Hindlimb muscle (tissue), 1 donor: ENCODE measurements around the gene TIAM1. TPM values are rescaled to one million over a fixed set of nuclear protein-coding genes. Genes with fewer than 3 reads are reported as not detected.

Experiments used
- DNase-seq: peaks from one replicate; pipeline ENCODE4 v3.0.0-alpha.2; 2013
- polyA plus RNA-seq: library from polyadenylated mRNA; unstranded; fragments of 120-200 nt; gene quantifications from one replicate; pipeline ENCODE4 v1.2.1, GENCODE V29; 2013; ENCODE audit not compliant: insufficient read length

The TIAM1 gene
- polyA plus RNA-seq, 1 donor, result 11.9 TPM

DNA sequence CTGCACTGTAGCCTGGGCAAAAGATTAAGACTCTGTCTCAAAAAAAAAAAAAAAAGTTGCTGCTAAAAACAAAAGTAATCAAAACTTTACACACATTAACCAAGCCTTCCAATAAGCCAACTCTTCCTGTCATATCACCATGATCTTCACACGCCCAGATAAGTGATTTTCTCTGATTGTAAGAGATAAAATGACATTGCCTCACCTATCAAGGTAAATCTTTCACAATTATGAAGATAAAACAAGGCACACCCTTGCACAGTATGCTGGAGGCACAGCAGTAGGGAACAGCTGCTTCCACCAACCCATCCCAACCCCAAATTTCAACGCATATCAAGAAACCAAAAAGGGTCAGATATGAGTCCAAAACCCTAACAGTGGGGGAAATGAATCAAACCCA lies 8.8 kb upstream of the TIAM1 start:
- DNase-seq, result no peak

DNA sequence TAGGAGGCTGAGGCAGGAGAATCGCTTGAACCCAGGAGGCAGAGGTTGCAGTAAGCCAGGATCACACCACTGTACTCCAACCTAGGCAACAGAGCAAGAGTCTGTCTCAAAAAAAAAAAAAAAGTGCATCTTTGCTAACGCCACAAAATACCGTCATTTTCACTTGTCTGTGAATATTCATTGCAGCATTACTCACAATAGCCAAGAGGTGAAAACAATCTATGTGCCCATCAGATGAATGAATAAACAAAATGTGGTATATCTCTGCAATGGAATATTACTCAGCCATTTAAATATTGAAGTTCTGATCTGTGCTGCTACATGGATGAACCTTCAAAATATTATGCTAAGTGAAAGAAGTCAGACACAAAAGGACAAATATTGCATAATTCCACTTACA lies 7.9 kb upstream of the TIAM1 start:
- no peak for DNase-seq

DNA sequence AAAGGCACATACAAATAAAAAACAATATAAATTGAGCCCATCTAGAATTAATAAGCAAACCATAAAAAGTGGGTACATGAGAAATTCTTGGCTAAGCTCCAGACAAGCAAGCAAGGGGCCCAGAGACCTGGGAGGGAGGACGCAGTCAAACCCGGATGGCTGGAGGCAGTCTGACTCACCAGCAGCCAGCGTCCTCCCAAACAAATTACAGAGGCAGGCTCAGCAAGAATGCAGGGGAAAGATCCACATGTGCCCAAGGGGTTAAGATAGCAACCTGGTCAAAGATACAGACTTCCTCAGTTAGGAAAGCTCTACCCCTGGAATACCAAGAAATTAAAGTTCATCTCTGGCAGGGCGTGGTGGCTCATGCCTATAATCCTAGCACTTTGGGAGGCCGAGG lies 7.4 kb upstream of the TIAM1 start:
- DNase-seq, result no peak

DNA sequence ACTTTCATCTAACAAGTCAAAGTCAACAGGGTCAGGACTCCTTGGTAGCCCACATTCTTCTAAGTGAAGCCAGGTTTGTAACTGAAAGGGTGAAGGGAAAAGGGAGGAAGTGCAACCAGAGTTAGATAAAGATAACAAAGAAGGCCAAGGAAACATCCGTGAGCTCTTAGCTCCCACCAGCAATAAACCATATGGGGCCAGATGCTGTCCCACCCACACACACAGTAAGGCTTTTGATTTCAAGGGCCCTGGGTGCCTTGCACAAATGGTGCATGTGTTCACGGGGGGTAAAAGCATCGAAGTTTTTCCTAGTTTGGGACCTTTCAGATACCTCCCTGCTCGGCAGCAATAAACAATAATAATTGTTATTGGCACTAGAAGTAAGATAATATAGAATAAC lies 5.1 kb upstream of the TIAM1 start:
- DNase-seq, result no peak

DNA sequence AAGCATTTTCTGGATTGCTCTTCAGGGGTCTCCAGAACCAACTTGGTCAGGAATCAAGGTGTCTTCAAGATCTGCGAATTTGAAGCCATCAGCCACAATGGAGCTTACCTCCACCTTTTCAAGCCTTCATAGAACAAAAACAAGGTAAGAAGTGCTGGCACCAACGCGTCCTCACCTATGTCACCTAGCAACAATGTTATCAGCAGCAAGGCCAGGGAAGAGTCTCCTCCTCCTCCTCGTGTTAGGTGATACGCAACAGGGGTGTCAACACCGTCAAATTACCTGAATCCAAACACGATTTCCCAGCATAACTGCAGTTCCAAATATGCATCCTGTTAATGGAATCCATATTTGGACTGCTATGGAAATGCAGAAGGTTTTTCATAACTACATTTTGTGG lies 4.1 kb upstream of the TIAM1 start:
- DNase-seq, result no peak

DNA sequence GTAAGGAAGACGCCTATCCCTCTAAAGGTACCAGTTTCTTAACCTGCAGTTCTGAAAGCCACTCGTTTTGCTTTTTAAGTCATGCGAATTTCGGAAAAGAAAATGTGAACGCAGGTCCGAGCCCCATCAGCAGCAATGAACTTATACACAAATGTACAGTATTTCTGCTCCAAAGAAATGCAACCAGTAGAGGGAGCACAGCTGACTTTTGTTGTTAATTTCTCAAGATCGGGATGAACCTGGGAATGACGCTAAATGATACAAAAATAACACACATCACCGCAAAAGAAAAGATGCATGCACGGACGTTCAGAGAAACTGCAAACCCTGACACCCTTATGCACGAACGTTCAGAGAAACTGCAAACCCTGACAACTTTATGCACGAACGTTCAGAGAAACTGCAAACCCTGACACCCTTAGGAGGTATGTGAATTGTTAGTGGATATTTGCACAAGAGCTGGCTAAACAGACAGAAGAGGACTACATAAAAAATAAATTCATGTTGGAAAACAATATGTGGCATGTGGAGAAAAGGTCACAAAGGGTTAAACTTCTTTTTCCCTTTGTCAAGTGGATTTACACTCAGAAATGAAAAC lies 3.5 kb upstream of the TIAM1 start:
- peak; percentile 57 for DNase-seq

DNA sequence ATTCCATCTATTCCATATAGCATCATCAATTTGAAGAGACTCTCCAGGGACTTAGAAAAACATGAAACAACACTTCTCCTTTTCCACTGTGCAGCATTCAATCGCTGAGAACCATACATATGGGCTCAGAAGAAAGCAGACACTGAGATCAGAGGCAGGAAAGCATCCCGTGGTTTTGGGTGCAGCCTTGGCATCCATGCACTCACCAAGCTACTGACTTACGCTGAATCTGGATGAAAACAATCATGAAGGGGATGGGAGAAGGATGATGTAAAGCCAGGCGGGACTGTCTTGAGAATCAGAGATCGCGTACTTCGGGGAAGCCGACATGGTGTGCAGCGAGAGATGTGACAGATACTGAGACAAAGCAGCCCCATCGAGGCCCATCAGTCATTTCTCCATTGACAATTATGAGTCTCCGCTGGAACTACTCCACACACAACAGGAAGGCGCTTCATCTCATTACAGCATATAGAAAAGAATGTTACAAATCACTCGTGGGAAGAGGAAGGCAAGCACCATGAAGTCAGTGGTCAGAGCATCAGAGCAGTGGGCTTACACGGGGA lies 2.3 kb upstream of the TIAM1 start:
- DNase-seq, result no peak

DNA sequence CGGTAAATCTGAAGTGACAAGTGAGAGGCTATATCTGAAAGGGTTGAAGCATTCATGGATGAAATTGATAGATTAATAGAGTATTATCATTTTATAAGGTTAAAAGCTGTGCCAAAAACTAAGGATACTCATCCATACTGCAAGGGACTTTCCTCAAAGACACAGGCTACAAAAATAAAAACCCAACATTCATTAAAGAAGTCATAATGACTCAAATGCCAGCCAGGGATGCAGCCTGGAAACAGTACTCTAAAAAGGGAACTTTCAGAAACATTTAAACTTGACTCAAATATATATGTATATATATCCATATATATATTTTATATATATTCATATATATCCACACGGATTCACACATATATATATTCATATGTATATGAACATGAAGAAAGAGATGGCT lies 1.1 kb upstream of the TIAM1 start:
- no peak for DNase-seq

DNA sequence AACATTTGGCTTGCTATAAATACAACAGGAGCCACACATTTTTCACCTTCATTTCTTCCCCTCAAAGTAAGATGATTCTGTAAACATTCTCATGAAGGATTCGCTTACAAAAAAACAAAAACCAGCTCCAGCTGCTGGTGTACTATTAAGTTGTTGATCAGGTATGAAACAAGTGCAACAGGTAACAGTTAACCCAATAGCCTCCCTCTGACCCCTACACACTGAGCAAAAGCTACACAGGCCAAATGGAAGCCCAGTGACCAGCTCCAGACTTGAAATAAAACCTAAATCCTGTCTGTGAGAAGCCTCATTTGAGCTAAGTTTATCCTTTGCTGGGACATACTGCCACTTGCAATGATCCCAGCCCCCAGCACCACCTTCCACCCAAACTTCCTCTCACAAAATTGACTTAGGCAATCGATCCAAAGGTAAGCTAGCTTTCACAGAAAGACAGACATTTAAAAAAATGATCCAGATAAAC lies 991 bp downstream of the TIAM1 start:
- no peak for DNase-seq

DNA sequence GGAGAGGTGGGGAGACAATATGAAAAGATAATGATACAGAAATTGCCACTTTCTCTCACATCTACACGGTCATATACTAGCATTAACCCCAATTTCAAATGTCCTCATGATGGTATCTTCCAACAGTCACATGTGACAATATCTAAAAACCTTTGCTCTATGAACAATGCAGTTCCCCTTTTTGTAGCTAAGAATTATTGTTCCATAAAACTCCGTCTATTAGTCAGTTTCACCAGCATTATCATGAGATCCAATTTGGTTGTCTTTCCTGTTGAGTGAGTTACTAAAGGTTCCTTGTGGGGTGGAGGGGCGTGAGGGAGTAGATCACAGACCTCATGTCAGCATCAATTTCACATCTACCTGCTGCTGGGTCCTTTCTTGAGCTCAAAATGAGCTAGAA lies 1.7 kb downstream of the TIAM1 start:
- no peak for DNase-seq

DNA sequence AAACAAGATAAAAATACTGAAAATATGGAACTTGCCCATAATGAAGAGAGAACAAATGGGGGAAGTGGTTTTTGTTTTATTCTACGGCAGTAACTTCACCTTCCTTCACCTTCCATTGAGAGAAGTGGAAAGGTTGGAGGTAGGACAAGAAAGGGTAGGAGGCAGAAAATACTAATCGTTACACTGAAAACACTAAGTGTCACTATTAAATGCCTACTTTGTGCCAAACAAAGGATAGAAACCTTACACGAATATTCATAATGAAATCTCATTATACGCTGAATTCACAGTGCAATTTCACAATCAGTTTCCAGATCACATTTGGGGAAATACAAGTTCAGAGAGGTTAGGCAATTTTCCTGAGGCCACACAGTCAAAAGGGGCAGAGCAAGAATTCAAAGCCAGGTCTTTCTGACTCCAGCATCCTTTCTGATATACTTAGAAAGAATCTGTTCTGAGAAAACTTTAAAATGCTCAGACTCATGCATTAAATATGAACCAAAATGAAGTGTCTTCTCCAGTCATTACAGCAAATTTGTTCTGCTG lies 3.0 kb downstream of the TIAM1 start:
- DNase-seq, result no peak

DNA sequence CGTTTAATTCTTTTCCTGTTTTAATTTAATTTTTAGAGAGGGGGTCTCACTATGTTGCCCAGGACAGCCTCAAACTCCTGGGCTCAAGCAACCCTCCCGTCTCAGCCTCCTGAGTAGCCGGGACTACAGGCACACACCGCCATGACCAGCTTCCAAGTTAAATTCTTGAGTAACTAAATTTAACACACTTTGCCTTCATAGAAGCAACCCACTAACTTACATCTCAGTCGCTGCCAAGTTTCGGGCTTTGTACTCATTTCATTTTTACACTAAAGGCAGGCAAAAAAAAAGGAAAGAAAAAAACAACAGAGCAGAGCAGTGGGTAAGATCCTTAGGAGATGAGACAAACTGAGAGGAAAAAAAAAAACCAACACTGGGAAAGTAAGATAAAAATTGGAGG lies 3.5 kb downstream of the TIAM1 start:
- no peak for DNase-seq

DNA sequence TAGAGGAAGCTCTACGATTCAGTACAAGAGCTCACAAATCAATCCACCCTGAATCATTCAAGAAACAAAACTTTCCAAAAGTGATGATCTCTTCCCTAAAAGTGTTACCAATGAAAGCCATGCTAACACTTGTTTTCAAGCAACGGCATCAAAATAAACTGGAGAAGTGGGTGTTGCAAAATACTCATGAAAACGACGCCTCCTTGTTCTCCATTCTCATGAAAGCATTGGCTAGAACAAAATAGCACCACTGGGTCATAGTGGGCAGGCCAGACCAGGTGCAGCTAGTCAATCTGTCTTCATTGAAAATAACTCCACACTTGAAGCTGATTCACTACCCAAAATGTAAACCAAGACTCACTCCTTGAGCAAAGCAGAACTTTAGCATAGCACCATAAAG lies 4.3 kb downstream of the TIAM1 start:
- no peak for DNase-seq

DNA sequence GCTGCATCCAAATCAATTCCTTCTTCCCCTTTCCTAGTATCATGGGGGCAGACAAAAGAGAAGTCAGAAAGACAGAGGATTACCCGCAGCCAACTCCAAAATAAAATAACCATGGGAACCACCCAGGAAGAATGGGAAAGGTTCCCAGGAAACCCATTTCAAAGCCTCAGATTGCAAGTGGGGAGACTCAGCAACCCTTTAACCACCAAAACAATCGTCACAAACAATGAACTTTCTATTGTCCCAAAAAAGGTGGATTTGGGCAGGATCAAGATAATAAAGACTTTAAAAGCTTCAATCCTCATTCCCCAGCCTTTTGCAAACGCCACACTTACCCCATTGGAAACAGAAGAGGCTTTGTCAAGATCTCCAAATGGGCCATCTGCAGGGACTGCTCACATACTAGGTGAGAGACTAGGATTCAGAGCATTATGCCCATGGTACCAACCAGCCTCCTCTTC lies 5.1 kb downstream of the TIAM1 start:
- no peak for DNase-seq

DNA sequence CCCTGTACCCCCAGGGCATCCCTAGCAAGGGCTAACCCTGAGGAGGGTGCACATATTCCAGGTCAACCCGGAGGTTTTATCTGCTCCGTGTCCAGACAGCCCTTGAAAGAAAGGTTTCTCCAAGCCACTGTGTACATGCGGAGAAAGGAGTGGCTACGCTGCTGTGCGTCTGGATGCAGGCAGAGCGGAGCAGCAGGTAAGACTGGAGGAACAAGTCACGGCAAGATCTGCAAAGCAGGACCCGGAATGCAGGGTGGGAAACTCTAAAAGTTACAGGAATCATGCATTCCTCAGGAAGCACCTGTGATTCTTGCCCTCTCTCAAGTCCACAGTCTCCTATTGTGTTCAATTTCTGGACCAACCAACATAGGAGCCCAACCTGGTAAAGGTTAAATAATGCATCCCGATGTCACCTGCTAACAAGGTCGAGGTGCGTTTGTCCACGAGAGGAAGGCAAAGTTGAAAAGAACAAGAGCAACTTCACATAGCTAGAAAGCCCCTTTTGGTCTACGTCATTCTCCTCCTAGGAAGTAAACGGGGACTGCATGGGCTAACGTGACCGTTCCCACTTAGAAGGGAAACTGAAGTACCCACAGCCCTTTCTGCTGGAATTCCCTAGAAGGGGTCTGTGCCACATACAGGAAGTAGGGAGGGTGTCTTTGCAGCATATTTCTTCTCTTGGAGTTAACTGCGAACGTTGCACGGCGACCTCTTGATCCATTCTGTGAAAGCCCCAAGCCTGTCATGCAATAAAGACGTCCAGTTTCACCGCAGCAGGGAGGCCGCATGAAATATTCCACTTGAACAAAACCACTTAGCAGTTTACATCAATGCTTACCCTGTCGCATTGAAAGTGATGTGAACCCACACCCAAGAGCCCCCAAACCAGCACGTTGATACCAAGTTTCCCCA lies 5.8 kb downstream of the TIAM1 start:
- no peak for DNase-seq

DNA sequence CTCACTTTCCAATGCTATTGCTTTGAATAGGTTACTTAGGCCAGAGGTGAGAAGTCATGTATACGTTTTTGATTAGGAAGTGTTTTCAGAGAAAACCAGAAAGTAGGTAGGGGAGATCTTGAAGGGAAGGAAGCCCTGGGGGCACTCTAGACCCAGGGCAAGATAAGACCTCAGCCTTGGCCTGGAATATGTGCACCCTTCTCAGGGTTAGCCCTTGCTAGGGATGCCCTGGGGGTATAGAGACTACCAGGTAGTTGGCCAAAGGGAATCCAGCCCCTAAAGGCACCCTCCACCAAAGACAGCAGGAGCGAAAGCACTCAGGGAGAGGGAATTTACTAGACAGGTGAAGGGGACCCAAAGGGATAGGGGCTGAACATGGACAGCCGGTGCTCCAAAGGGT lies 7.0 kb downstream of the TIAM1 start:
- DNase-seq, result no peak

DNA sequence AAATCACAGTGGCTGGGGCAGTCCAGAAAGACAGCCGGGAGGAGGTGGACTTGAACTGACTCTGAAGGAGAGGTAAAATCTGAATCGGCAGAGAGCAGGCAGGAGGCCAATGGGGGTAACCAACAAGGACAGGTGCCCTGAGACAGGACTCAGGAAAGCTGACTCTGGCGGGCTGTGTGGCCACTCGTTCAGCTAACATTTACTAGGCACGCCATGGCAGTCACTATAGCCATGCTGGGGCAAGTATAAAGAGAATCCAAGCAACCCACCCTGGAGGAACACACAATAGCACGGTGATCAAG lies 7.4 kb downstream of the TIAM1 start:
- DNase-seq, result no peak

DNA sequence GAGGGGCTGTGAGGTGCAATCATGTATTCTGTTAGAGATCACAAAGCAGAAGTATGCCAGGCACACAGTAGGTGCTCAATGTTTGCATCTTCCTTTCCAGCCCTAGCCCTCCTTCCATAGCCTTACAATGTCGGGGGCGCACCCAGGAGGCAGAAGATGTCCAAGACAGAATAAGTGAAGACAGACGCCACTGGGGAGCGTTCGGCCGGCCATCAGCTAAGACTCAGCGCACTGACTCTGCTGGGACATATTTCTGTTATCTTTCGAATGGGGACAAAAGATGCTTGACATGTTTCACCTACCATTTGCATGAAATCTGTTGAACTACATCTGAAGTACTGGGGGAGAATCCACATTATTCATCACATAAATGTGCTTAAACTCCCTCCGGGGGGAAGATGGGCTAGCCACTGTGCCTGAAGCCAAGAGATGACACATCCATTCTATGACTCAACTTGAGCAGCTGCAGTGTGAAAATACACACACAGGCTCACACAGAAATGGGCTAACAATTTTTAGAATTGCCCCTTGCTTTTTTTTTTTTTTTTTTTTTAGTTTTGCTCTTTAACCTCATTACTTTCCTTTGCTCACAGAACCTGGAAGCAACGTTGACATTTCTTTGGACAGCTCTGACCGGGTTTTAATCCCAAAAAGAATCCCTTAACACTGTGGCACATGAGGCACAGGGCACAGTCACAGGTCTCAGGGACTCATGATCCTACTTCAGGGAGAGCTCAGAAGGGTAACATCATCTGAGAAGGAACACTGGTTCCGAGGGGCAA lies 7.9 kb downstream of the TIAM1 start:
- DNase-seq, result peak; percentile 76

DNA sequence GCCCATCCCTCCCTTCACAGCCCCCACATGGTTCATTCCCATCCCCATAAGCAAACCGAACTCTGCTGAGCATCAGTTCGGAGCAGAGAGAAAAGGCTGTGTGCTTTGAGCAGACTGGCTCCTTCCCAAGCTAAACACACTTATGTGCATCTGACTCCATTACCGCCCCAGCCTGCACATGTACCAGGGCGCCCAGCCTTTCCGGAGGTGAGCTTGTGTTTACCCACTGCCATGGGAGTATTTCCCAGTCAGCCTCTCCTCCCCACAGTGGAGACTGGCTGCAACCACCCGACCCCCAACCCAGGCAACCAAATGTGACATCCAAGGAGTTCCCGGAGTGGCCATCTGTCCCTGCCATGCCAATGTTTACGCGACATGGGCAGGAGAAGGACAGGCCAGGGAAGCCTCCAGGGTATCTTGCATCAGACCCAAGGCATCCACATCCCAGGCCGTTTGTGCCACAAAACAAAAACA lies 9.4 kb downstream of the TIAM1 start:
- DNase-seq, result no peak

DNA sequence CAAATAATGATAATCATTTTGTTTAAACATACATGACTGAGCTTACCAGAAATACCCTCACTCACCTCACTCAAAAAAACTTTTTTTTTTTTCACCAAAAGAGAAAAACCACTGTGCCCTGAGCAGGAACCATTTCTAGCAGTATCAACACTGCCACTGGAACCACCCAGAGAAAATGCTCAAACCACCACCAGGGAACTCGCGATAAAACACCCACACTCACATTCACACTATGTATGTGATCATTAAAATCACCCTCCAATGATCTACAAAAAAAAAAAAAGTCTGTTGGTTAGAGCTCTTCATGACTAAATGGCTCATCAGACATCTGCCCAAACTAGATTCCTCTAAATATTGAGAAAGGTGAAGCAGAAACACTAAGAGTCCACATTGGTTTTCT lies 11.5 kb downstream of the TIAM1 start:
- no peak for DNase-seq

DNA sequence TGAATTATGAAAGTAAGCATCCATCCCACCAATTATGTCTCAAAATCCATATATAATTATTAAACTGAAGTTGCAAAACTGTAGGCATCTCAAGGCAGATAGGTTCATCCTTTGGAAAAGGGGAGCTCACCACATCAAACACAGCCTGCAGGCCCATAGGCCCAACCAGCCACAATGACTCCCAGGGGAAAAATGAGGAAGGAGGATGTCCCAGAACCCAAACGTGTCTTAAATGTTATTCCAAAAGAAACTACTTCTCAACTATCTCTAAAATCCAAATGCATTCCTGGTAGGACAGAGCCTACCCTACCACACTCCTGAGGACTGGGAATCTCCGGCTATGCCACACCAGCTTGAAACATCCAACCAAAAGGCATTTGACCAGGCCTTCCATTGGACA lies 12.8 kb downstream of the TIAM1 start:
- DNase-seq, result no peak

DNA sequence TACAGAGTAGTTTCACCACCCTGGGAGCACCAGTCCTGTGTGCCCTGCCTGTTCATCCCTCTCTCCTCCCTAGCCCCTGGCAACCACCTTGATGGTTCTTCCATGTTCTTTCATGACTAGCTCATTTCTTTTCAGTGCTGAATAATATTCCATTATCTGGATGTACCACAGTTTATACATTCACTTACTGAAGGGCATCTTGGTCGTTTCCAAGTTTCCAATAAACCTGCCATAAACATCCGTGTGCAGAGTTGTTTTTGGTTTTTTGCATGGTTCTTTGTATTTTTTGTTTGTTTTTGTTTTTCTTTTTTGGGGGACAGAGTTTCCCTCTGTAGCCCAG lies 13.9 kb downstream of the TIAM1 start:
- no peak for DNase-seq
